Left lung (tissue), 10 donors: ENCODE results near the gene ENOX2. TPM values are rescaled to one million over a fixed set of nuclear protein-coding genes. Genes with fewer than 3 reads are reported as not detected.
"Not testable (repeated sequence)": the region's sequence is repeated elsewhere in the genome, so short reads cannot be mapped to it uniquely, and the experiment has no call there.

ENCODE experiments used
- ATAC-seq: fragments of 200-7000 bp; cut with Tn5 transposase; one replicate; pipeline ENCODE4 v1.9.1; 2020; ENCODE audit warnings: moderate library complexity
- DNase-seq, 4 donors: peaks; one replicate each; pipeline ENCODE4 v3.0.0-alpha.2; 2013 to 2020
- H3K27ac ChIP-seq, 2 donors: fragments of 200-600 bp; sonication (generic) in 1 of 2; one replicate each; pipeline versions ENCODE4 v1.5.0 to v1.8.0; 2020 to 2021
- H3K27me3 ChIP-seq, 2 donors: fragments of 200-600 bp; sonication (generic) in 1 of 2; one replicate each; pipeline versions ENCODE4 v1.5.0 to v1.8.0; 2020 to 2021
- H3K36me3 ChIP-seq, 2 donors: fragments of 200-600 bp; sonication (generic) in 1 of 2; one replicate each; pipeline versions ENCODE4 v1.5.0 to v1.8.0; 2020 to 2021
- H3K4me1 ChIP-seq, 2 donors: fragments of 200-600 bp; one replicate each; pipeline ENCODE4 v1.8.0; 2021
- H3K4me3 ChIP-seq, 2 donors: fragments of 200-600 bp; sonication (generic) in 1 of 2; one replicate each; pipeline versions ENCODE4 v1.5.0 to v1.8.0; 2020 to 2021; ENCODE audit warnings: mild to moderate bottlenecking in 1 of 2
- H3K9me3 ChIP-seq, 2 donors: fragments of 200-600 bp; sonication (generic) in 1 of 2; one replicate each; pipeline versions ENCODE4 v1.5.0 to v1.8.0; 2020 to 2021
- CTCF ChIP-seq, 2 donors: fragments of 200-600 bp; sonication (generic) in 1 of 2; IDR thresholded peaks; one replicate each; pipeline versions ENCODE4 v1.5.0 to v1.8.0; 2021; ENCODE audit warnings: antibody characterized with exemption in 2 of 2
- intact Hi-C, 2 donors: fragments of 100-400 bp; cut with DNase I; formaldehyde crosslinking; loops; one replicate each; pipeline versions ENCODE4 v1.11.2 to v1.14.2; 2022
- polyA plus RNA-seq, 6 donors: library from polyadenylated mRNA; unstranded; fragments of 120-200 nt; gene quantifications; one replicate each; pipeline ENCODE4 v1.2.1, GENCODE V29; 2013; ENCODE audit not compliant: insufficient read length in 6 of 6
- total RNA-seq, 2 donors: library from RNA; stranded (reverse); fragmentation: NEBNext Ultra II Directional; extraction: Animal tissue kit (Norgen Biotek cat#: 25700); gene quantifications; one replicate each; pipeline ENCODE4 v1.2.1, GENCODE V29; 2021
- donor health status: DM: no; HTN: yes; CAD: no.
- donor health status: DM: no; HTN: no; CAD: no.

Gene ENOX2
- total and polyA plus RNA-seq, 8 donors: 2.0 to 13.4 (median 11.0) TPM

GRCh38 chrX:130793975-130794374 lies 109.0 kb downstream of the ENOX2 start:
- intact Hi-C loops: no loop called here
- no peak for DNase-seq
- no peak overlapping the region for H3K4me3 ChIP-seq
- TF ChIP-seq CTCF (IDR thresholded peaks at IDR 0.05): no peak
- no peak overlapping the region for H3K27ac ChIP-seq
- no peak for ATAC-seq
- no peaks in the 10 kb centered on the region for H3K9me3 ChIP-seq
- H3K36me3 ChIP-seq: no peaks in the 10 kb centered on the region
- H3K27me3 ChIP-seq: no peaks in the 10 kb centered on the region
- H3K4me1 ChIP-seq: no peaks in the 10 kb centered on the region

GRCh38 chrX:130791870-130792269 lies 111.1 kb downstream of the ENOX2 start:
- H3K4me1 ChIP-seq, H3K36me3 ChIP-seq, H3K9me3 ChIP-seq, intact Hi-C loops, ATAC-seq, DNase-seq, H3K4me3 ChIP-seq, H3K27ac ChIP-seq, H3K27me3 ChIP-seq: not testable (repeated sequence)

DNA sequence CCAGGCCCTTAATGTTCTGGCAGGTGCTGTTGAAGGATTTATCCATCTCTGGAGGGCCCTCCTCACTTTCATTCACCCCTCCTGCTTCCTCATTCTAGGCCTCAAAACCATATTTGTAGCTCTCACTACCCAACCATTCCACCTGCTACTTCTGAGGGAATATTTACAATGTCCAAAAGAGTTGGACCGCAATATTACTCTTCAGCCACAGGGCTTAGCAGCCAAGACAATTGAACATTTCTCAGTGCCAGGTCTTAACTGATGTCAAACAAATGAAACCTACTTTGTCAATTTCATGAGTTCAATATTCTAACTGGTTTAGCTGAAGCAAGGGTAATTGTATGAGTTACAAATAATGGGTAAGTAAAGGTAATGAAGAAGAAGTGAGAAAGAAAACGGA lies 113.2 kb downstream of the ENOX2 start:
- TF ChIP-seq CTCF (IDR thresholded peaks at IDR 0.05): no peak
- intact Hi-C loops: no loop called here
- Histone ChIP-seq H3K36me3 (no peaks in the 10 kb centered on the region), H3K4me1 (no peaks in the 10 kb centered on the region), H3K4me3 (no peak overlapping the region), H3K27me3 (no peaks in the 10 kb centered on the region), H3K9me3 (no peaks in the 10 kb centered on the region), H3K27ac (no peak overlapping the region)
- DNase-seq: no peak
- no peak for ATAC-seq

GRCh38 chrX:130788786-130789581 lies 114.0 kb downstream of the ENOX2 start:
- intact Hi-C loops: no loop called here
- ATAC-seq: no peak
- H3K27ac ChIP-seq: no peak overlapping the region
- H3K4me1 ChIP-seq: no peaks in the 10 kb centered on the region
- no peak overlapping the region for H3K4me3 ChIP-seq
- H3K9me3 ChIP-seq: no peaks in the 10 kb centered on the region
- no peak for TF ChIP-seq CTCF (IDR thresholded peaks at IDR 0.05)
- H3K36me3 ChIP-seq: no peaks in the 10 kb centered on the region
- no peaks in the 10 kb centered on the region for H3K27me3 ChIP-seq
- DNase-seq: no peak

GRCh38 chrX:130786030-130786429 lies 117.0 kb downstream of the ENOX2 start:
- no peaks in the 10 kb centered on the region for H3K36me3 ChIP-seq
- no peak overlapping the region for H3K4me3 ChIP-seq
- DNase-seq: no peak
- H3K27ac ChIP-seq: no peak overlapping the region
- intact Hi-C loops: no loop called here
- H3K4me1 ChIP-seq: no peaks in the 10 kb centered on the region
- no peaks in the 10 kb centered on the region for H3K9me3 ChIP-seq
- H3K27me3 ChIP-seq: peaks cover 0 to 5% of the 10 kb centered on the region in 2 donors
- ATAC-seq: no peak
- no peak for TF ChIP-seq CTCF (IDR thresholded peaks at IDR 0.05)

GRCh38 chrX:130778773-130779172 lies 124.2 kb downstream of the ENOX2 start:
- ATAC-seq (no peak), DNase-seq (no peak)
- Histone ChIP-seq H3K9me3 (no peaks in the 10 kb centered on the region), H3K27me3 (peaks cover 0 to 5% of the 10 kb centered on the region in 2 donors), H3K27ac (no peak overlapping the region), H3K36me3 (no peaks in the 10 kb centered on the region), H3K4me3 (no peak overlapping the region), H3K4me1 (no peaks in the 10 kb centered on the region)
- intact Hi-C loops: no loop called here
- no peak for TF ChIP-seq CTCF (IDR thresholded peaks at IDR 0.05)
